ENCODE results near the gene MBP. TPM values are rescaled to one million over a fixed set of nuclear protein-coding genes. Genes with fewer than 3 reads are reported as not detected.

MBP gene
- total RNA-seq, 2 experiments from 2014 or later: 13.5 to 28.9 TPM

- Histone ChIP-seq H3K79me2 (ENCODE audit: insufficient read depth, low read depth, low read length) (no peaks in the 10 kb centered on the region), H3K27ac (ENCODE audit: low read depth, low read length, poor library complexity, severe bottlenecking) (no peak overlapping the region), H4K20me1 (ENCODE audit: insufficient read depth, low read length) (no peaks in the 10 kb centered on the region), H3K4me1 (ENCODE audit: insufficient read depth, low read length, poor library complexity, severe bottlenecking) (peaks cover 31% of the 10 kb centered on the region), H3K4me3 (ENCODE audit: low read depth, low read length, poor library complexity, severe bottlenecking) (no peak overlapping the region), H2AFZ (ENCODE audit: low read length) (no peak overlapping the region), H3K9me2 (ENCODE audit: insufficient read depth, low read length) (no peaks in the 10 kb centered on the region), H3K4me2 (ENCODE audit: low read length) (no peak overlapping the region), H3K36me3 (ENCODE audit: insufficient read depth, low read length) (peaks cover 17% of the 10 kb centered on the region), H3K9me3 (ENCODE audit: low read length) (no peaks in the 10 kb centered on the region)
- no peak for DNase-seq (ENCODE audit: low spot score)
- TF ChIP-seq CTCF (conservative IDR thresholded peaks at IDR 0.05; ENCODE audit: low read length) (no peak), EZH2phosphoT487 (IDR thresholded peaks at IDR 0.05; ENCODE audit: borderline replicate concordance, low read depth, low read length) (no peak)
- CTCF ChIA-PET (ENCODE audit: unreplicated experiment): no interaction called here
- POLR2A ChIA-PET: no interaction called here
- intact Hi-C loops (cut with micrococcal nuclease; ENCODE audit: unreplicated experiment): no loop called here
- BruUV-seq (replicated peaks): no TSS peak
Observed at GRCh38 chr18:77069931-77070330, 62.7 kb downstream of the MBP start.

- H3K4me2 ChIP-seq (ENCODE audit: low read length): no peak overlapping the region
- CTCF ChIA-PET (ENCODE audit: unreplicated experiment): no interaction called here
- H3K4me1 ChIP-seq (ENCODE audit: insufficient read depth, low read length, poor library complexity, severe bottlenecking): peaks cover 32% of the 10 kb centered on the region
- intact Hi-C loops (cut with micrococcal nuclease; ENCODE audit: unreplicated experiment): no loop called here
- H3K9me3 ChIP-seq (ENCODE audit: low read length): no peaks in the 10 kb centered on the region
- no TSS peak for BruUV-seq (replicated peaks)
- peaks cover 21% of the 10 kb centered on the region for H3K36me3 ChIP-seq (ENCODE audit: insufficient read depth, low read length)
- H3K9me2 ChIP-seq (ENCODE audit: insufficient read depth, low read length): no peaks in the 10 kb centered on the region
- H3K79me2 ChIP-seq (ENCODE audit: insufficient read depth, low read depth, low read length): no peaks in the 10 kb centered on the region
- H4K20me1 ChIP-seq (ENCODE audit: insufficient read depth, low read length): no peaks in the 10 kb centered on the region
- H3K27ac ChIP-seq (ENCODE audit: low read depth, low read length, poor library complexity, severe bottlenecking): no peak overlapping the region
- H3K4me3 ChIP-seq (ENCODE audit: low read depth, low read length, poor library complexity, severe bottlenecking): no peak overlapping the region
- H2AFZ ChIP-seq (ENCODE audit: low read length): no peak overlapping the region
- no peak for DNase-seq (ENCODE audit: low spot score)
- POLR2A ChIA-PET: no interaction called here
- TF ChIP-seq EZH2phosphoT487 (IDR thresholded peaks at IDR 0.05; ENCODE audit: borderline replicate concordance, low read depth, low read length): no peak
- no peak for TF ChIP-seq CTCF (conservative IDR thresholded peaks at IDR 0.05; ENCODE audit: low read length)
Observed at GRCh38 chr18:77069482-77069881, 63.1 kb downstream of the MBP start.

- CTCF ChIA-PET (ENCODE audit: unreplicated experiment): no interaction called here
- POLR2A ChIA-PET: interaction anchor here (0.7 kb wide), 1 partner anchor 28 kb away, joined by 3 read pairs; no protein-coding TSS in a partner anchor
- H2AFZ ChIP-seq (ENCODE audit: low read length): no peak overlapping the region
- no TSS peak for BruUV-seq (replicated peaks)
- no peak overlapping the region for H3K27ac ChIP-seq (ENCODE audit: low read depth, low read length, poor library complexity, severe bottlenecking)
- H4K20me1 ChIP-seq (ENCODE audit: insufficient read depth, low read length): no peaks in the 10 kb centered on the region
- H3K4me3 ChIP-seq (ENCODE audit: low read depth, low read length, poor library complexity, severe bottlenecking): no peak overlapping the region
- no peaks in the 10 kb centered on the region for H3K9me2 ChIP-seq (ENCODE audit: insufficient read depth, low read length)
- DNase-seq (ENCODE audit: low spot score): no peak
- H3K79me2 ChIP-seq (ENCODE audit: insufficient read depth, low read depth, low read length): no peaks in the 10 kb centered on the region
- intact Hi-C loops (cut with micrococcal nuclease; ENCODE audit: unreplicated experiment): no loop called here
- H3K4me2 ChIP-seq (ENCODE audit: low read length): peak overlapping the region; percentile 45
- peaks cover 36% of the 10 kb centered on the region for H3K4me1 ChIP-seq (ENCODE audit: insufficient read depth, low read length, poor library complexity, severe bottlenecking)
- peaks cover 21% of the 10 kb centered on the region for H3K36me3 ChIP-seq (ENCODE audit: insufficient read depth, low read length)
- TF ChIP-seq EZH2phosphoT487 (IDR thresholded peaks at IDR 0.05; ENCODE audit: borderline replicate concordance, low read depth, low read length) (no peak), CTCF (conservative IDR thresholded peaks at IDR 0.05; ENCODE audit: low read length) (peak; percentile 28; the same call in 1 of the 2 replicates)
- no peaks in the 10 kb centered on the region for H3K9me3 ChIP-seq (ENCODE audit: low read length)
Observed at GRCh38 chr18:77068321-77069312, 64.0 kb downstream of the MBP start.

Measured in OCI-LY7 (cell line).